Muscle layer of colon (tissue), 2 donors: ENCODE data around the gene ERBIN.

Source experiments
- H3K27ac ChIP-seq: one replicate; pipeline ENCODE4 v1.7.0; 2013; ENCODE audit warnings: low read depth, mild to moderate bottlenecking, low read length, moderate library complexity
- H3K27me3 ChIP-seq, 2 donors: one replicate each; pipeline ENCODE4 v1.7.0; 2013; ENCODE audit warnings: low read length in 2 of 2, mild to moderate bottlenecking in 2 of 2; ENCODE audit not compliant: insufficient read depth in 2 of 2, control insufficient read depth in 1 of 2
- H3K36me3 ChIP-seq: one replicate; pipeline ENCODE4 v1.7.0; 2013; ENCODE audit warnings: mild to moderate bottlenecking, low read length; ENCODE audit not compliant: insufficient read depth
- H3K4me1 ChIP-seq: one replicate; pipeline ENCODE4 v1.7.0; 2013; ENCODE audit warnings: mild to moderate bottlenecking, low read length; ENCODE audit not compliant: insufficient read depth
- H3K4me3 ChIP-seq, 2 donors: one replicate each; pipeline ENCODE4 v1.7.0; 2013; ENCODE audit warnings: low read length in 2 of 2, low read depth in 1 of 2, mild to moderate bottlenecking in 1 of 2, moderate library complexity in 1 of 2
- H3K9ac ChIP-seq: one replicate; pipeline ENCODE4 v1.7.0; 2013; ENCODE audit warnings: low read length
- H3K9me3 ChIP-seq: one replicate; pipeline ENCODE4 v1.7.0; 2013; ENCODE audit warnings: mild to moderate bottlenecking, low read length
- donor health status: abdominal sarcoma.
- donor health status: Adenocarcinoma of cecum.

Gene ERBIN

DNA sequence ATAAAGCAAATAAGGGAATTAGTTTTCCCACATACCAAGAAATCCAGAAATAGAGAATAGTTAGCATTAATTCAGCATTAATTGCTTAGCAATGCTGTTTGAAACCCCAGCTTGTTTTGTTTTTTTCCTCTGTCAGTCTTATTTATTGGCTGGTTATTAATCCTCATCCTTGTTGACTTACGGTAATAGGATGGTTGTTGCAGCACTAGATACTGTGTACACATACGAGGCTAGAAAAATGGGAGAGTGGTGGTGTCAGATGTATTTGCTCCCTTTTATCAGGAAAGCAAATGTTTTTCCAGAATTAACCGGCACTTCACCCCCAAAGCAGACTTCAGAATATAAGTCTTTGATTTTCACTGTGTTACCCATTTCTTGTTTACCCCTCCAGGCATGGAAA lies 60.4 kb downstream of the ERBIN start:
- H3K9ac ChIP-seq, result no peak overlapping the region
- H3K4me3 ChIP-seq, result no peak overlapping the region
- H3K27ac ChIP-seq, result no peak overlapping the region
- H3K9me3 ChIP-seq, result no peaks in the 10 kb centered on the region
- no peaks in the 10 kb centered on the region for H3K36me3 ChIP-seq
- H3K27me3 ChIP-seq, result no peaks in the 10 kb centered on the region
- H3K4me1 ChIP-seq, result peaks cover 17% of the 10 kb centered on the region

DNA sequence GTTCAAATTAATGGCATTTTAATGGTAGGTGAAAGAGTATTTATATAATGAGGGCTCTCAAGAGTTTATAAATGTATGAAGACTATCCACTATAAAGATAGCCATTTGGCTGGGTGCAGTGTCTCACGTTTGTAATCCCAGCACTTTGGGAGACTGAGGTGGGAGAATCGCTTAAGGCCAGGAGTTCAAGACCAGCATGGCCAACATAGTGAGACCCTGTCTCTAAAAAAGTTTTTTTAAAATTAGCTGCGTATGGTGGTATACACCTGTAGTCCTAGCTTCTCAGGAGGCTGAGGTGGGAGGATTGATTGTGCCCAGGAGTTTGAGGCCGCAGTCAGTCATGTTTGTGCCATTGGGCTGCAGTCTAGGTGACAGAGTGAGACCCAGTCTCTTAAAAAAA lies 61.6 kb downstream of the ERBIN start:
- Histone ChIP-seq H3K4me1 (peaks cover 17% of the 10 kb centered on the region), H3K27ac (no peak overlapping the region), H3K27me3 (no peaks in the 10 kb centered on the region), H3K4me3 (no peak overlapping the region), H3K36me3 (no peaks in the 10 kb centered on the region), H3K9ac (no peak overlapping the region), H3K9me3 (no peaks in the 10 kb centered on the region)

DNA sequence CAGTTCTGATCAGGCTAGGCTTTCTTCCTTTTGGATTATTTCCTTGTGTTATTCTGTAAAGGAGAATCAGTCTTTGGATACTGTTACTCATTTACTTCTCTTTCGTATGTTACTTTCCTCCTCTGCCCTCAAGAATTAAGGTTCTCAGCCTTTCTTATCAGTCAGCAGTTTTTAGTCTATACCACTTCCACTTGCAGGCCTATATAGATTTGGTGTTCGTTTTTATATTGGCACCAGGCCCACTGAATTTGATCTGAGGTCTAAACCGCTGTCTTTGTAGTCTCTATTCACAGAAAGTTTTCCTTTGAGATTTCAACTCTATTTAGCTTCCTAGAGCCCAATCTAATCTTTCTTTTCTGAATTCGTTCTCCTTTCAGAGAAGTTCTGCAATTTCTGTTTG lies 62.8 kb downstream of the ERBIN start:
- no peak overlapping the region for H3K4me3 ChIP-seq
- H3K9ac ChIP-seq, result no peak overlapping the region
- no peak overlapping the region for H3K27ac ChIP-seq
- no peaks in the 10 kb centered on the region for H3K9me3 ChIP-seq
- H3K36me3 ChIP-seq, result no peaks in the 10 kb centered on the region
- H3K4me1 ChIP-seq, result peaks cover 17% of the 10 kb centered on the region
- no peaks in the 10 kb centered on the region for H3K27me3 ChIP-seq

DNA sequence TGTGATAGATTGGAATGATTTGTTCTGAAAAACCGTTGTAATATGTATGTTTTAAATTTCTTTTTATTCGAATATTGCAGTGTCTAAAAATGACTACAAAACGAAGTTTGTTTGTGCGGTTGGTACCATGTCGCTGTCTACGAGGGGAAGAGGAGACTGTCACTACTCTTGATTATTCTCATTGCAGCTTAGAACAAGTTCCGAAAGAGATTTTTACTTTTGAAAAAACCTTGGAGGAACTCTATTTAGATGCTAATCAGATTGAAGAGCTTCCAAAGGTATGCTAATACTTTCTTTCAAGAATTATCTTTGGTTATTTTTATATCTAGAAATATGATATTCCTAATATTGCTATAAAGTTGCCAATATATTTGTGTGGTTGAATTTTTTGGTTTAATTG lies 66.3 kb downstream of the ERBIN start:
- no peaks in the 10 kb centered on the region for H3K9me3 ChIP-seq
- H3K27me3 ChIP-seq, result no peaks in the 10 kb centered on the region
- no peaks in the 10 kb centered on the region for H3K4me1 ChIP-seq
- H3K4me3 ChIP-seq, result no peak overlapping the region
- no peak overlapping the region for H3K9ac ChIP-seq
- H3K36me3 ChIP-seq, result peaks cover 5% of the 10 kb centered on the region
- no peak overlapping the region for H3K27ac ChIP-seq

DNA sequence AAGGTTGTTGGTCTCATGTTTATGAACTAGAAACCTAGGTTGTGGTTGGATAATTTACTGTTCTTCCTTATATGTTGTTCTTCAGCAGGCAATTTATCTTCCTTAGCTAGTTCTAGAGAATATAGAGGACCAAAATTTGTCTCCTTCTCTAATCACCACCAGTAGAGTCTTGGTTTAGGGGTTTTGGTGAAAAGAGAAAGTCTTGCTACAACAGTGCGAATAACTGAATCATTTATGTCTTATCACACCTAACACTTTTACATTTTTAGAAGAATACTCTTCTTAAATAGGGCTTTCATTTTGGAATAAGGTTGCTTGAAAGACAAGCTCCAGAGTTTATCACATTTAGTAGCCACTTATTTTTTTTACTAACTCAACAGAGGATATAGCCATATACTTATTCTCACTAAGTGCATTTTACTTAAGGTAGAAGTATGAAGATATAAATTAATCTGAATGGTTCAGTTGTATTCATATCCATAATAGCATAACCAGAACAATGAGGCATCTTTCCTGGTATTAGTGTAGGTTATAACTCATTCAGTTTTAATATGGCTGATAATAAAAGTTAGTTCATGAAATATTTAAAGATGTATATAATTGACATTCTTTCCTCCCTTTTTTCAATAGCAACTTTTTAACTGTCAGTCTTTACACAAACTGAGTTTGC lies 67.9 kb downstream of the ERBIN start:
- H3K36me3 ChIP-seq, result peaks cover 5% of the 10 kb centered on the region
- H3K27ac ChIP-seq, result no peak overlapping the region

DNA sequence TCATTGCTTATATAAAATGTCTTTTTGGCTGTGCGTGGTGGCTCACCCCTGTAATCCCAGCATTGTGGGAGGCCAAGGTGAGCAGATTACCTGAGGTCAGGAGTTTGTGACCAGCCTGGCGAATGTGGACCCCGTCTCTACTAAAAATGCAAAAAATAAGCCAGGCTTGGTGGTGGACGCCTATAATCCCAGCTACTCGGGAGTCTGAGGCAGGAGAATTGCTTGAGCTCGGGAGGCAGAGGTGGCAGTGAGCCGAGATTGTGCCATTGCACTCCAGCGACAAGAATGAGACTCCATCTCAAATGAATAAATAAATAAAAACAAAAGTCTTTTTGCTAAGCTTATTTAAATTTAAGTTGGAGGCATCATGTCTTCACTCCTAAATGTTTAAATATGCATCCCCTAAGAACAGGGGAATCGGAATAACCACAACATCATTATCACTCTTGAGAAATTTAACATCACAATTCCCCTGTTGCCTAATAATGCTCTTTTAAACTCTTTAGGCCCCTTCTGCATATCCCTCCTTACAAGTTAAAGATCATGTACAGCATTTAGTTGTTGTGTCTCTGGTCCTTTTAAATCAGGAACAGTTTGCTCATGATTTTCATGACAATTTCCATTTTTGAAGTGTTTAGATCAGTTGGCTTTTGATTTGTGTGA lies 72.8 kb downstream of the ERBIN start:
- peaks cover 9% of the 10 kb centered on the region for H3K36me3 ChIP-seq
- H3K9me3 ChIP-seq, result no peaks in the 10 kb centered on the region
- H3K4me3 ChIP-seq, result no peak overlapping the region
- H3K9ac ChIP-seq, result no peak overlapping the region
- no peaks in the 10 kb centered on the region for H3K27me3 ChIP-seq
- no peak overlapping the region for H3K27ac ChIP-seq
- H3K4me1 ChIP-seq, result no peaks in the 10 kb centered on the region

More for the DNA sequence above, 67.9 kb downstream of the ERBIN start:
- no peak overlapping the region for H3K9ac ChIP-seq
- H3K27me3 ChIP-seq, result no peaks in the 10 kb centered on the region
- H3K4me3 ChIP-seq, result no peak overlapping the region
- H3K9me3 ChIP-seq, result no peaks in the 10 kb centered on the region
- no peaks in the 10 kb centered on the region for H3K4me1 ChIP-seq

DNA sequence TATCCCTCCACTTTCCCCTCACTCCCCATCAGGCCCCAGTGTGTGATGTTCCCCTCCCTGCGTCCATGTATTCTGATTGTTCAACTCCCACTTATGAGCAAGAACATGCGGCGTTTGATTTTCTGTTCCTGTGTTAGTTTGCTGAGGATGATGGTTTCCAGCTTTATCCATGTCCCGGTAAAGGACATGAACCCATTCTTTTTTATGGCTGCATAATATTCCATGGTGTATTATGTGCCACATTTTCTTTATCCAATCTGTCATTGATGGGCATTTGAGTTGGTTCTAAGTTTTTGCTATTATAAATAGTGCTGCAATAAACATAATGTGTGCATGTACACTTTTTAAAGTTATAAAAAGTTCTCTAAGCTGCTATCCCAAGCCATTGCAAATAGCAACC lies 75.6 kb downstream of the ERBIN start:
- no peak overlapping the region for H3K27ac ChIP-seq
- H3K4me3 ChIP-seq, result no peak overlapping the region
- H3K36me3 ChIP-seq, result peaks cover 4% of the 10 kb centered on the region
- no peaks in the 10 kb centered on the region for H3K27me3 ChIP-seq
- H3K9me3 ChIP-seq, result no peaks in the 10 kb centered on the region
- H3K9ac ChIP-seq, result no peak overlapping the region
- no peaks in the 10 kb centered on the region for H3K4me1 ChIP-seq

DNA sequence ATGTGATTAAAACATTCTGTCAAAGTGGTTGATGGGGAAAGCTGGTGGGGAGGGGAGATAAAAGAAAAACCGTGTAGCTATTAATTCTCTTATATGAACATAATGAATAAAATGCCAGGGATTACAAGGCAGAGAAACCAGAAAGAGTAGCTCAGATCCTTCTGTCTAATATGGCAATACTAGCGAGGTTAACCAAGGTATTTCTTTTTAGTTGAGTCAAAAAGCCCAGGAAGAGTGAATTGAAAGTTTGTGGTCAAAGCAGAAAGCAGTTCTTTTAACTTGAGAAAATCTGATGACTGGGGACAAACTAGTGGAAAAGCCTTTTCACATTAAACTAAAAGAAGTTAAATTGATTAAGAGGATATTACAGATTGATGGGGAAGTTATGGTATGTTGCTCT lies 76.0 kb downstream of the ERBIN start:
- no peak overlapping the region for H3K4me3 ChIP-seq
- H3K27ac ChIP-seq, result no peak overlapping the region
- H3K4me1 ChIP-seq, result no peaks in the 10 kb centered on the region
- H3K9ac ChIP-seq, result no peak overlapping the region
- no peaks in the 10 kb centered on the region for H3K9me3 ChIP-seq
- H3K27me3 ChIP-seq, result no peaks in the 10 kb centered on the region
- peaks cover 4% of the 10 kb centered on the region for H3K36me3 ChIP-seq

DNA sequence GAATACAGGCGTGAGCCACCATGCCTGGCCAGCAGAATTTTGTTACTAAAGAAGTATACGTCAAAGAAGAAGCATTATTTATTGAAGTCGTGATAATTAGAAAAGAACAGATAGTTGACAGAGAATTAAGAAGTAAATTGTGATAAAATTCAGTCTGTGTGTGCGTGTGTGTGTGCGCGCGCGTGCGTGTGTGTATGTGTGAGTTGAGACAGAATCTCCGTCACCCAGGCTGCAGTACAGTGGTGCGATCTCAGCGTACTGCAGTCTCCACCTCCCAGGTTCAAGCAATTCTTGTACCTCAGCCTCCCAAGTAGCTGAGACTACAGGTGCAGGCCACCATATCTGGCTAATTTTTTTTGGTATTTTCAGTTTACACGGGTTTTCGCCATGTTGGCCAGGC lies 77.8 kb downstream of the ERBIN start:
- no peak overlapping the region for H3K27ac ChIP-seq
- H3K4me1 ChIP-seq, result no peaks in the 10 kb centered on the region
- H3K9ac ChIP-seq, result no peak overlapping the region
- H3K27me3 ChIP-seq, result no peaks in the 10 kb centered on the region
- H3K4me3 ChIP-seq, result no peak overlapping the region
- no peaks in the 10 kb centered on the region for H3K9me3 ChIP-seq
- peaks cover 4% of the 10 kb centered on the region for H3K36me3 ChIP-seq

DNA sequence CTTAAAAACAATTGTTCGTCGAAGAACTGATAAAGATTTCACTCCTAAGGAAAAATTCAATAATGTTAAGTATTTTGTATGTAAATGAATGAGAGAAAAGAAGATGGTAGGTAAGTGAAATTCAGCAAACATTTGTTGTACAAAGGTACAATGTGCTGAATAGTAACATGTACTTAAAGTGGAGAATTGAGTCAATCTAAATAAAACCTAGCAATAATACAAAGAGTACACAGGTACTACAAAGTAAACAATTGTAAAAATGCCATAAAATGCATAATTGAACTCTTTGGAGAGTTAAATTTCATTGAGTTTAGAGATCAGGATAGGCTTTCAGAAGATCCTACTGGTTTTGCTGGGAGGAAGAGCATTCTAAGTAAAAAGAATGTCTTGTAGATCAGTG lies 82.9 kb downstream of the ERBIN start:
- Histone ChIP-seq H3K4me3 (no peak overlapping the region), H3K36me3 (peaks cover 11% of the 10 kb centered on the region), H3K27ac (no peak overlapping the region), H3K27me3 (no peaks in the 10 kb centered on the region), H3K4me1 (peaks cover 8% of the 10 kb centered on the region), H3K9ac (no peak overlapping the region), H3K9me3 (no peaks in the 10 kb centered on the region)

DNA sequence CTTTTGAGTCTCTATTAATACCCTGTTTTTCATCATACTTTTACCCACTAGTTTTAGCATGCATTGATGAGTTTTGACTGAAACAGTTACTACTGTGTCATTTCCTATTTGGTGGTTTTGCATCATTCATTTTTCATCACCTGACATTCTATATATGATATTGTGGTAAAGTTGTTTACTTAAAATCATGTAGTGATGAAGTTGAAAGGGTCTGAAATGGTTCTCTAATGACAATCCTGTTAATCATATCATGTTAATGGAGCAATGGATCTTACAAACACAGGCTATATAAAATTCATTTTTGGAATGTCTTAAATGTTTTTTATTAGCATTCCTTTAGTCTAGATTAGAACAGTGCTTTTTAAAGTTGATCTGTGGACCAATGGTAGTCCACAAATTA lies 84.1 kb downstream of the ERBIN start:
- Histone ChIP-seq H3K27me3 (no peaks in the 10 kb centered on the region), H3K36me3 (peaks cover 11% of the 10 kb centered on the region), H3K4me3 (no peak overlapping the region), H3K27ac (no peak overlapping the region), H3K9me3 (no peaks in the 10 kb centered on the region), H3K9ac (no peak overlapping the region), H3K4me1 (peaks cover 8% of the 10 kb centered on the region)

DNA sequence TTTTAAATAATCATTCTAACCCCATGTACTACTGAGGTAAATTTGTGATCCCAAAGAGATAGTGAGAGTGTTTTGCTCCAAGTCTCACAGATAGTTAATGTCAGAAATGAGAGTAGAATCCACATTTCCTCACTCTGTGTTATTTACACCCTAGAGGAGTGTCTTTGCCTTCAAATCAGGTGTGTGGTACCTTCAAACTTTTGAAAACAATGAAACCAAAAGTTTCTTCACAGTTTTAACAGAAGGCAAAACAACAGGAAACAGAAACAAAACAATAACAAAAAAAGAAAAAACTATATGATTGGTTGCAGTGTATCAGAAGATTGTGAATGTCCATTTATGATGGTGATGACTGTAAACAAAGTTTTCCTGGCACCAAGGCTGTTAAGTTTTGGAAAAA lies 85.9 kb downstream of the ERBIN start:
- Histone ChIP-seq H3K4me1 (peaks cover 8% of the 10 kb centered on the region), H3K4me3 (no peak overlapping the region), H3K27me3 (no peaks in the 10 kb centered on the region), H3K27ac (no peak overlapping the region), H3K36me3 (peaks cover 11% of the 10 kb centered on the region), H3K9ac (no peak overlapping the region), H3K9me3 (no peaks in the 10 kb centered on the region)
